Fibroblast of skin of abdomen (primary cell): ENCODE data around the gene SRP19.
"Not testable (repeated sequence)": the region's sequence is repeated elsewhere in the genome, so short reads cannot be mapped to it uniquely, and the experiment has no call there.

Experiments used
- DNase-seq: peaks from one replicate; pipeline ENCODE4 v3.0.0-alpha.2; 2013

The SRP19 gene

GRCh38 chr5:112876362-112876761, 15.3 kb downstream of the SRP19 start:
- DNase-seq, result no peak

- no peak for DNase-seq
Measured at GRCh38 chr5:112878101-112878500, 17.0 kb downstream of the SRP19 start.

GRCh38 chr5:112878760-112879159, 17.7 kb downstream of the SRP19 start:
- DNase-seq, result no peak

- no peak for DNase-seq
Measured at GRCh38 chr5:112880219-112880964, 19.3 kb downstream of the SRP19 start.

GRCh38 chr5:112883192-112883591, 22.1 kb downstream of the SRP19 start:
- DNase-seq, result no peak

GRCh38 chr5:112885001-112885400, 23.9 kb downstream of the SRP19 start:
- DNase-seq, result no peak

GRCh38 chr5:112886975-112887374, 25.9 kb downstream of the SRP19 start:
- no peak for DNase-seq

GRCh38 chr5:112892066-112892465, 31.0 kb downstream of the SRP19 start:
- not testable (repeated sequence) for DNase-seq

GRCh38 chr5:112892776-112893175, 31.7 kb downstream of the SRP19 start:
- DNase-seq, result no peak

- no peak for DNase-seq
Measured at GRCh38 chr5:112895682-112896081, 34.6 kb downstream of the SRP19 start.

- no peak for DNase-seq
Measured at GRCh38 chr5:112902561-112902960, 41.5 kb downstream of the SRP19 start.

GRCh38 chr5:112904996-112905395, 43.9 kb downstream of the SRP19 start:
- not testable (repeated sequence) for DNase-seq

GRCh38 chr5:112906637-112907036, 45.5 kb downstream of the SRP19 start:
- DNase-seq, result no peak

- no peak for DNase-seq
Measured at GRCh38 chr5:112907166-112907631, 46.1 kb downstream of the SRP19 start.

- DNase-seq, result no peak
Measured at GRCh38 chr5:112908854-112909253, 47.8 kb downstream of the SRP19 start.

GRCh38 chr5:112910529-112910928, 49.4 kb downstream of the SRP19 start:
- no peak for DNase-seq

- DNase-seq, result peak; percentile 14
Measured at GRCh38 chr5:112914584-112914983, 53.5 kb downstream of the SRP19 start.

GRCh38 chr5:112915831-112916230, 54.7 kb downstream of the SRP19 start:
- no peak for DNase-seq

GRCh38 chr5:112917453-112917995, 56.4 kb downstream of the SRP19 start:
- peak; percentile 63 for DNase-seq

- DNase-seq, result no peak
Measured at GRCh38 chr5:112918136-112918535, 57.0 kb downstream of the SRP19 start.

- no peak for DNase-seq
Measured at GRCh38 chr5:112918679-112919078, 57.6 kb downstream of the SRP19 start.
